CD4-positive, alpha-beta T cell (primary cell): Measurements from ENCODE around the gene PIMREG. TPM values are rescaled to one million over a fixed set of nuclear protein-coding genes. Genes with fewer than 3 reads are reported as not detected.
A peak's percentile ranks its signal among the peaks of the same experiment; 100 is the strongest.

Source experiments
- ATAC-seq: fragments of 200-7000 bp; cut with Tn5 transposase; one replicate; pipeline ENCODE4 v1.10.0; 2022; ENCODE audit warnings: mild to moderate bottlenecking; ENCODE audit not compliant: poor library complexity
- CTCF ChIA-PET: fragments of 350-600 bp; sonication (Branson Sonifier 250); formaldehyde crosslinking; loops from one replicate; lab custom pipeline; 2021; ENCODE audit warnings: antibody characterized with exemption, inconsistent platforms; lab: Charles Lee
- POLR2A ChIA-PET: fragments of 350-600 bp; sonication (Branson Sonifier 250); formaldehyde crosslinking; loops from one replicate; lab custom pipeline; 2021; ENCODE audit warnings: antibody characterized with exemption, inconsistent platforms; lab: Charles Lee
- DNase-seq, 14 experiments: peaks; one replicate each; pipeline ENCODE4 v3.0.0-alpha.2; 2013 to 2020; ENCODE audit warnings: mixed read lengths in 2 of 14
- H3K27ac ChIP-seq, 2 donors: one replicate each; pipeline versions ENCODE4 v1.5.1 to v1.7.0; 2013; ENCODE audit warnings: low read length in 2 of 2, low read depth in 1 of 2, mild to moderate bottlenecking in 1 of 2
- H3K27me3 ChIP-seq, 2 experiments: 1 replicate in 1 of 2; 2 replicates in 1 of 2; pipeline versions ENCODE4 v1.6.1 to v1.7.0; 2013; ENCODE audit warnings: low read length in 2 of 2, control low read depth in 1 of 2, mild to moderate bottlenecking in 1 of 2, moderate library complexity in 1 of 2; ENCODE audit not compliant: insufficient read depth in 2 of 2, control insufficient read depth in 1 of 2
- H3K36me3 ChIP-seq: one replicate; pipeline ENCODE4 v1.6.1; 2013; ENCODE audit warnings: low read length, control low read depth; ENCODE audit not compliant: insufficient read depth
- H3K4me1 ChIP-seq: one replicate; pipeline ENCODE4 v1.6.1; 2013; ENCODE audit warnings: low read length, control low read depth; ENCODE audit not compliant: insufficient read depth
- H3K4me3 ChIP-seq: one replicate; pipeline ENCODE4 v1.5.1; 2013; ENCODE audit warnings: mild to moderate bottlenecking, low read length, moderate library complexity
- H3K9me3 ChIP-seq, 2 experiments: 1 replicate in 1 of 2; 2 replicates in 1 of 2; pipeline versions ENCODE4 v1.6.1 to v1.7.0; 2013; ENCODE audit warnings: low read length in 2 of 2, mild to moderate bottlenecking in 2 of 2, control low read depth in 1 of 2, moderate library complexity in 1 of 2; ENCODE audit not compliant: control insufficient read depth in 1 of 2, insufficient read depth in 1 of 2
- H3K27ac Mint-ChIP-seq: one replicate; pipeline ENCODE4 v1.8.0; 2020; ENCODE audit warnings: mixed read lengths
- H3K27me3 Mint-ChIP-seq: one replicate; pipeline ENCODE4 v1.8.0; 2021; ENCODE audit warnings: mixed read lengths
- H3K36me3 Mint-ChIP-seq: one replicate; pipeline ENCODE4 v1.8.0; 2021; ENCODE audit warnings: low read depth, mixed read lengths
- H3K4me1 Mint-ChIP-seq: one replicate; pipeline ENCODE4 v1.8.0; 2021; ENCODE audit warnings: low read depth, mixed read lengths
- H3K4me3 Mint-ChIP-seq: one replicate; pipeline ENCODE4 v1.8.0; 2020; ENCODE audit warnings: mild to moderate bottlenecking, mixed read lengths
- H3K9me3 Mint-ChIP-seq: one replicate; pipeline ENCODE4 v1.8.0; 2020; ENCODE audit warnings: mixed read lengths
- intact Hi-C, 2 experiments: fragments of 100-400 bp; cut with DNase I in 1 of 2; cut with micrococcal nuclease in 1 of 2; formaldehyde crosslinking; loops; one replicate each; pipeline versions ENCODE4 v1.15.1 to v1.9.0; 2023 to 2025; cut with DNase I, micrococcal nuclease
- total RNA-seq, 174 experiments: library from RNA in 2 of 174; stranded (reverse) in 2 of 174; gene quantifications; one replicate each; pipeline ENCODE4 v1.2.3 and lab custom pipeline; 2021 to 2026
- TF ChIP-seq, protein P1 (sequence below): fragments of 200-600 bp; IDR thresholded peaks from one replicate; pipeline ENCODE4 v1.8.0; 2022; ENCODE audit warnings: antibody characterized with exemption, mild to moderate bottlenecking

Gene PIMREG
- total RNA-seq, 2 experiments from 2014 or later: not detected

DNA sequence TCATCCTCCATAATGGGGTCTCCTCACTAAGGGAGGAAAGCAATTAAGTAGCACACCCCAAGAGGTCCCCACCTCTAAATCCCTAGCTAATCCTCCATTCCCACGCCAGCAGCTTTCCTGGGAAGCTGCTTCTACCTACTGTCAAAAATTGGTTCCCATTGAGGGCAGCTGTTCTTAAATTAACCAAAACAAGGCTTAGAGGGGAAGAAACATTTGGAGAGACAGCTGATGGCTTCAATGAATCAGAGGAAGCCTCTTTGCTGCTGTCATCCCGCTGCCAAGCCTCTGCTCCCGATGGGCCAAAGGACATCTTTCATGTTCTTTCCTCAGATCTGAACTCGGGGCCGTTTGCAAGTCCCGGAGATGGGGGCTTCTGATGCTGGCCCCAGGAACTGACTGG lies 36.0 kb upstream of the PIMREG start:
- peaks cover 26% of the 10 kb centered on the region for H3K27me3 Mint-ChIP-seq

GRCh38 chr17:6408735-6409134 lies 35.5 kb upstream of the PIMREG start:
- H3K27me3 Mint-ChIP-seq: peaks cover 22% of the 10 kb centered on the region
- H3K9me3 ChIP-seq: peaks cover 0 to 12% of the 10 kb centered on the region in 2 experiments
- ChIA-PET POLR2A (no interaction called here), CTCF (interaction anchor here (0.6 kb wide), 1 partner anchor 504 kb away, joined by 3 read pairs; no protein-coding TSS in a partner anchor)
- no peaks in the 10 kb centered on the region for H3K36me3 ChIP-seq
- H3K4me1 Mint-ChIP-seq: no peaks in the 10 kb centered on the region
- peaks cover 5 to 10% of the 10 kb centered on the region in 2 experiments for H3K27me3 ChIP-seq
- DNase-seq: no peak
- TF ChIP-seq, protein P1, sequence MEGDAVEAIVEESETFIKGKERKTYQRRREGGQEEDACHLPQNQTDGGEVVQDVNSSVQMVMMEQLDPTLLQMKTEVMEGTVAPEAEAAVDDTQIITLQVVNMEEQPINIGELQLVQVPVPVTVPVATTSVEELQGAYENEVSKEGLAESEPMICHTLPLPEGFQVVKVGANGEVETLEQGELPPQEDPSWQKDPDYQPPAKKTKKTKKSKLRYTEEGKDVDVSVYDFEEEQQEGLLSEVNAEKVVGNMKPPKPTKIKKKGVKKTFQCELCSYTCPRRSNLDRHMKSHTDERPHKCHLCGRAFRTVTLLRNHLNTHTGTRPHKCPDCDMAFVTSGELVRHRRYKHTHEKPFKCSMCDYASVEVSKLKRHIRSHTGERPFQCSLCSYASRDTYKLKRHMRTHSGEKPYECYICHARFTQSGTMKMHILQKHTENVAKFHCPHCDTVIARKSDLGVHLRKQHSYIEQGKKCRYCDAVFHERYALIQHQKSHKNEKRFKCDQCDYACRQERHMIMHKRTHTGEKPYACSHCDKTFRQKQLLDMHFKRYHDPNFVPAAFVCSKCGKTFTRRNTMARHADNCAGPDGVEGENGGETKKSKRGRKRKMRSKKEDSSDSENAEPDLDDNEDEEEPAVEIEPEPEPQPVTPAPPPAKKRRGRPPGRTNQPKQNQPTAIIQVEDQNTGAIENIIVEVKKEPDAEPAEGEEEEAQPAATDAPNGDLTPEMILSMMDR: no peak
- intact Hi-C loops: no loop called here
- H3K36me3 Mint-ChIP-seq: no peaks in the 10 kb centered on the region
- no peak overlapping the region for H3K4me3 ChIP-seq
- ATAC-seq: no peak
- H3K4me1 ChIP-seq: no peaks in the 10 kb centered on the region
- no peak overlapping the region for H3K27ac Mint-ChIP-seq
- no peaks in the 10 kb centered on the region for H3K9me3 Mint-ChIP-seq
- no peak overlapping the region for H3K4me3 Mint-ChIP-seq
- H3K27ac ChIP-seq: no peak overlapping the region

More for the DNA sequence above, 36.0 kb upstream of the PIMREG start:
- no peaks in the 10 kb centered on the region for H3K4me1 ChIP-seq
- H3K27me3 ChIP-seq: peaks cover 5 to 10% of the 10 kb centered on the region in 2 experiments
- Mint-ChIP-seq H3K9me3 (no peaks in the 10 kb centered on the region), H3K4me3 (no peak overlapping the region), H3K27ac (no peak overlapping the region), H3K36me3 (no peaks in the 10 kb centered on the region), H3K4me1 (no peaks in the 10 kb centered on the region)
- TF ChIP-seq, protein P1: no peak
- no peak for ATAC-seq
- no peak overlapping the region for H3K27ac ChIP-seq
- H3K4me3 ChIP-seq: no peak overlapping the region
- intact Hi-C loops: no loop called here
- no peak for DNase-seq
- no peaks in the 10 kb centered on the region for H3K36me3 ChIP-seq
- ChIA-PET POLR2A (no interaction called here), CTCF (no interaction called here)
- H3K9me3 ChIP-seq: peaks cover 0 to 12% of the 10 kb centered on the region in 2 experiments

- ATAC-seq (no peak), DNase-seq (peak in 1 of 14 experiments; percentile 18)
- CTCF ChIA-PET: no interaction called here
- Histone ChIP-seq H3K4me1 (peaks cover 2% of the 10 kb centered on the region), H3K27me3 (peaks cover 0 to 4% of the 10 kb centered on the region in 2 experiments), H3K4me3 (no peak overlapping the region), H3K27ac (no peak overlapping the region), H3K9me3 (peaks cover 0 to 12% of the 10 kb centered on the region in 2 experiments), H3K36me3 (no peaks in the 10 kb centered on the region)
- TF ChIP-seq, protein P1: no peak
- Mint-ChIP-seq H3K27me3 (peaks cover 12% of the 10 kb centered on the region), H3K9me3 (no peaks in the 10 kb centered on the region), H3K27ac (no peak overlapping the region), H3K4me3 (no peak overlapping the region), H3K4me1 (no peaks in the 10 kb centered on the region), H3K36me3 (no peaks in the 10 kb centered on the region)
- intact Hi-C loops: no loop called here
- POLR2A ChIA-PET: no interaction called here
Measured at GRCh38 chr17:6413065-6413464, 31.2 kb upstream of the PIMREG start.
